K562 (cell line): ENCODE measurements around the gene MEGF10. TPM values are rescaled to one million over a fixed set of nuclear protein-coding genes. Genes with fewer than 3 reads are reported as not detected.

ENCODE experiments used
- ATAC-seq: fragments of 200-7000 bp; cut with Tn5 transposase; 3 replicates; pipeline ENCODE4 v1.9.1; 2020; ENCODE audit warnings: moderate library complexity
- BruUV-seq: library from RNA; stranded (reverse); fragments of 400-500 nt; replicated peaks from 2 replicates; lab custom pipeline; 2021; lab: Mats Ljungman, UMichigan
- CTCF ChIA-PET: fragments of 300-600 bp; formaldehyde crosslinking; extraction: SDS; loops from one replicate; lab custom pipeline; 2021; ENCODE audit warnings: low intra/inter-chr PET ratio; lab: Yijun Ruan, JAX
- POLR2A ChIA-PET: fragments of 300-600, 350-650 bp; sonication (Branson Sonifier 250); formaldehyde crosslinking; extraction: SDS; loops from one replicate; lab custom pipeline; 2021; ENCODE audit warnings: antibody characterized with exemption, inconsistent platforms; lab: Yijun Ruan, JAX
- DNase-seq, 4 experiments: peaks; one replicate each; pipeline versions ENCODE4 v3.0.0 to v3.0.0-alpha.2; 2011 to 2018; ENCODE audit warnings: low spot score in 3 of 4, mixed read lengths in 3 of 4; ENCODE audit errors: extremely low read depth in 1 of 4
- FAIRE-seq: peaks from 2 replicates; lab custom pipeline; 2011; peaks lifted over from hg19 to GRCh38; lab: Jason Lieb, UNC
- H2AFZ ChIP-seq: 2 replicates; pipeline ENCODE4 v1.6.0; 2011; ENCODE audit warnings: low read depth, low read length, control low read depth, inconsistent platforms
- H3K27ac ChIP-seq: fragments of 200-600 bp; 3 replicates; pipeline ENCODE4 v1.8.0; 2011; ENCODE audit warnings: low read depth, mild to moderate bottlenecking, control low read depth, inconsistent platforms, low read length, moderate library complexity, mixed read lengths; ENCODE audit errors: extremely low read depth
- H3K27me3 ChIP-seq, 2 experiments: fragments of 300-600 bp in 1 of 2; 2 replicates in 1 of 2; 3 replicates in 1 of 2; pipeline versions ENCODE4 v1.6.0 to v1.8.0; 2011; ENCODE audit warnings: inconsistent platforms in 2 of 2, low read length in 2 of 2, mild to moderate bottlenecking in 1 of 2, mixed read lengths in 1 of 2, moderate library complexity in 1 of 2; ENCODE audit not compliant: control insufficient read depth in 2 of 2, insufficient read depth in 2 of 2
- H3K36me3 ChIP-seq: fragments of 300-600 bp; 3 replicates; pipeline ENCODE4 v1.8.0; 2011; ENCODE audit warnings: mild to moderate bottlenecking, low read length, inconsistent platforms; ENCODE audit not compliant: control insufficient read depth, insufficient read depth
- H3K4me1 ChIP-seq, 2 experiments: fragments of 200-600 bp in 1 of 2; replicated peaks in 1 of 2; 2 replicates in 1 of 2; 3 replicates in 1 of 2; pipeline versions ENCODE4 v1.5.1 to v1.8.0; 2011; ENCODE audit warnings: inconsistent platforms in 2 of 2, low read length in 2 of 2, mild to moderate bottlenecking in 1 of 2, mixed read lengths in 1 of 2, moderate library complexity in 1 of 2; ENCODE audit not compliant: control insufficient read depth in 2 of 2, insufficient read depth in 2 of 2
- H3K4me2 ChIP-seq: 2 replicates; pipeline ENCODE4 v1.6.1; 2011; ENCODE audit warnings: low read length, control low read depth, inconsistent platforms, mixed read lengths; ENCODE audit not compliant: insufficient read depth
- H3K4me3 ChIP-seq: fragments of 200-600 bp; sonication (generic), shearing (Covaris generic); 2 replicates; pipeline ENCODE4 v1.5.1; 2016; ENCODE audit warnings: control low read depth, inconsistent platforms
- H3K79me2 ChIP-seq: fragments of 200-600 bp; 3 replicates; pipeline ENCODE4 v1.8.0; 2011; ENCODE audit warnings: low read length, inconsistent platforms; ENCODE audit not compliant: control insufficient read depth, insufficient read depth
- H3K9ac ChIP-seq, 2 experiments: 2 replicates each; pipeline versions ENCODE4 v1.6.0 to v1.6.1; 2011; ENCODE audit warnings: low read depth in 2 of 2, low read length in 2 of 2, control low read depth in 1 of 2, inconsistent platforms in 1 of 2, mild to moderate bottlenecking in 1 of 2, mixed read lengths in 1 of 2; ENCODE audit not compliant: insufficient read depth in 1 of 2
- H3K9me1 ChIP-seq: one replicate; pipeline ENCODE4 v1.6.0; 2011; ENCODE audit warnings: inconsistent platforms, mild to moderate bottlenecking, low read length, moderate library complexity; ENCODE audit not compliant: control insufficient read depth, insufficient read depth
- H3K9me3 ChIP-seq: replicated peaks from 2 replicates; pipeline ENCODE4 v1.5.1; 2011; ENCODE audit warnings: low read depth, low read length, inconsistent platforms; ENCODE audit not compliant: control insufficient read depth, insufficient read depth
- H4K20me1 ChIP-seq: replicated peaks from 2 replicates; pipeline ENCODE4 v1.6.1; 2011; ENCODE audit warnings: low read length, inconsistent platforms, mixed read lengths; ENCODE audit not compliant: control insufficient read depth, insufficient read depth
- MAFK ChIP-seq: IDR thresholded peaks from 2 replicates; pipeline ENCODE4 v1.6.1; 2011; ENCODE audit warnings: low read length, improper control_type of control experiment
- SLC30A9 ChIP-seq: fragments of 250-450 bp; sonication (Bioruptor Pico); IDR thresholded peaks from 2 replicates; pipeline ENCODE4 v1.8.0; 2022; ENCODE audit warnings: mild to moderate bottlenecking, moderate library complexity
- SMAD1 ChIP-seq: fragments of 150-350 bp; IDR thresholded peaks from 2 replicates; pipeline ENCODE4 v1.6.1; 2014; ENCODE audit warnings: low read length, low read depth; ENCODE audit not compliant: partially characterized antibody
- SMARCB1 ChIP-seq: IDR thresholded peaks from 2 replicates; pipeline ENCODE4 v1.6.1; 2011; ENCODE audit warnings: improper control_type of control experiment, low read depth; ENCODE audit not compliant: insufficient read length
- TAF9B ChIP-seq: fragments of 450-650 bp; IDR thresholded peaks from 2 replicates; pipeline ENCODE4 v1.6.1; 2018; ENCODE audit warnings: mild to moderate bottlenecking; ENCODE audit not compliant: partially characterized antibody
- ZBTB17 ChIP-seq: fragments of 450-650 bp; formaldehyde crosslinking; IDR thresholded peaks from 2 replicates; pipeline ENCODE4 v1.4.0; 2020; ENCODE audit warnings: mild to moderate bottlenecking
- ZNF143 ChIP-seq: sonication (generic); formaldehyde crosslinking; IDR thresholded peaks from 2 replicates; pipeline ENCODE4 v1.9.0; 2022; ENCODE audit warnings: mild to moderate bottlenecking, missing genetic modification reagents
- WGBS: fragments of 100-300 bp; shearing (Covaris generic); methylation state at CpG from one replicate; pipeline ENCODE4 v1.1.6; 2016; ENCODE audit warnings: low coverage, mixed read lengths; ENCODE audit not compliant: insufficient coverage; ENCODE audit errors: missing lambda C conversion rate; 5-methylcytosine and 5-hydroxymethylcytosine counted together
- in situ Hi-C: fragments of 300-500 bp; cut with MboI; formaldehyde crosslinking; loops from 4 replicates; pipeline ENCODE4 v1.15.0; 2018; ENCODE audit warnings: inconsistent platforms, mixed read lengths
- intact Hi-C: fragments of 100-400 bp; cut with micrococcal nuclease; formaldehyde crosslinking; loops from 2 replicates; pipeline ENCODE4 v1.14.2; 2022
- polyA plus RNA-seq, 8 experiments: library from polyadenylated mRNA; depleted of rRNA in 4 of 8; stranded (reverse) in 5 of 8; unstranded in 3 of 8; fragments of >200 nt; fragmentation: Nextera tagmentation in 2 of 8; fragmentation: Illumina TruSeq in 1 of 8; extraction: Ambion mirVana in 2 of 8; extraction: Trizol in 1 of 8; gene quantifications; 2 replicates each; pipeline versions ENCODE4 v1.2.1 to v1.2.3, GENCODE V29; 2011 to 2014; ENCODE audit warnings: inconsistent platforms in 1 of 8, missing spikeins in 1 of 8
- total RNA-seq, 7 experiments: library from RNA; depleted of rRNA in 6 of 7; stranded (reverse); fragments of >200 nt in 6 of 7; fragmentation: Illumina TruSeq in 2 of 7; extraction: Trizol in 2 of 7; gene quantifications; 2 replicates each; pipeline versions ENCODE4 v1.2.1 to v1.2.3, GENCODE V29; 2011 to 2021; ENCODE audit warnings: low replicate concordance in 1 of 7
- TF ChIP-seq, protein P1 (sequence below): fragments of 450-650 bp; IDR thresholded peaks from 2 replicates; pipeline ENCODE4 v1.6.1; 2016
- TF ChIP-seq, protein P2 (sequence below): fragments of 250-450 bp; sonication (Bioruptor Pico); IDR thresholded peaks from 2 replicates; pipeline ENCODE4 v1.8.0; 2022; ENCODE audit warnings: inconsistent platforms
- TF ChIP-seq, protein P3 (sequence below), 2 experiments: fragments of 250-450 bp in 1 of 2; fragments of 450-650 bp in 1 of 2; sonication (Bioruptor Pico) in 1 of 2; IDR thresholded peaks; 2 replicates each; pipeline versions ENCODE4 v1.6.1 to v1.8.0; 2016 to 2021; ENCODE audit warnings: mild to moderate bottlenecking in 2 of 2, moderate library complexity in 2 of 2, missing compliant biosample characterization in 1 of 2, missing genetic modification characterization in 1 of 2
- TF ChIP-seq, protein P4 (sequence below): fragments of 250-450 bp; sonication (Bioruptor Pico); IDR thresholded peaks from 2 replicates; pipeline ENCODE4 v1.5.0; 2020; ENCODE audit warnings: mild to moderate bottlenecking, borderline replicate concordance

MEGF10 gene
- total and polyA plus RNA-seq, 9 of the 15 experiments (the other 6 are each of a cell fraction or from before 2014, with no cell fraction given) = 0.07 TPM; not detected in 8

DNA sequence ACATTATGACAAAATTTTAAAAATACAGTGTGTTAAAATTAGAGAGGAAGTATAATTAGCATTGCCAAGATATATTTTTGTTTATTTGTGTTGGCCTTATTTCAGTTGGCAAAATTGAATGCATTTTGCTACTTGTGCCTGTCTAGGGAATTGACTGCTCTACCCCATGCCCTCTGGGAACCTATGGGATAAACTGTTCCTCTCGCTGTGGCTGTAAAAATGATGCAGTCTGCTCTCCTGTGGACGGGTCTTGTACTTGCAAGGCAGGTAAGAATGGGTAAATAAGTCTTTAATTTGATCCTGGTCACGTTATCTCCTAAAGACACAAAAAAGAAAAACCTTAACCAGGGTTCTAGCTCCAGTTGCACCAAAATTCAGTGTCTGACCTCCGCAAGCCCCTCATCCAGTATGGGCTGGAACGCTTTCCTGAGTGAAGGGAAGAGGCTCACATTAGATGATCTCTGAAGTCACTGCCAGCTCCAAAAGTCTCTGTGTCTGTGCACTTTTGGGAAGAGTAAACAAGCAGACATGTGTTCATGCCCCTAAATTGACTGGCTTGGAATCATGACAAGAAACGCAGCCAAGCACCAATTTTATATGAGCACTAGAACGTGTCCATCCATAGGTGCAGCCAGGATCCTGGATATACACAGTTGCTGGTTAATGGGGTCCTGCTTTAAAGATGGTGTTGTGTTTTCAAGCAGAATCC lies 128.5 kb downstream of the MEGF10 start:
- intact Hi-C loops = no loop called here
- H2AFZ ChIP-seq = no peak overlapping the region
- DNase-seq (no peak), FAIRE-seq (no peak), ATAC-seq (no peak)
- H3K4me1 ChIP-seq = no peaks in the 10 kb centered on the region
- in situ Hi-C loops = no loop called here
- H3K9me1 ChIP-seq = no peaks in the 10 kb centered on the region
- no peaks in the 10 kb centered on the region for H3K9me3 ChIP-seq
- CTCF ChIA-PET = interaction anchor here (0.5 kb wide), 1 partner anchor 128 kb away, joined by 3 read pairs; the partner anchor contains the start of gene MEGF10
- H3K9ac ChIP-seq = no peak overlapping the region
- TF ChIP-seq TAF9B = no peak
- TF ChIP-seq ZNF143 = no peak
- TF ChIP-seq SLC30A9 (CRISPR knock-in tag) = no peak
- no peak for TF ChIP-seq ZBTB17 (CRISPR knock-in tag)
- TF ChIP-seq, protein P1, sequence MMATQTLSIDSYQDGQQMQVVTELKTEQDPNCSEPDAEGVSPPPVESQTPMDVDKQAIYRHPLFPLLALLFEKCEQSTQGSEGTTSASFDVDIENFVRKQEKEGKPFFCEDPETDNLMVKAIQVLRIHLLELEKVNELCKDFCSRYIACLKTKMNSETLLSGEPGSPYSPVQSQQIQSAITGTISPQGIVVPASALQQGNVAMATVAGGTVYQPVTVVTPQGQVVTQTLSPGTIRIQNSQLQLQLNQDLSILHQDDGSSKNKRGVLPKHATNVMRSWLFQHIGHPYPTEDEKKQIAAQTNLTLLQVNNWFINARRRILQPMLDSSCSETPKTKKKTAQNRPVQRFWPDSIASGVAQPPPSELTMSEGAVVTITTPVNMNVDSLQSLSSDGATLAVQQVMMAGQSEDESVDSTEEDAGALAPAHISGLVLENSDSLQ = no peak
- TF ChIP-seq, protein P2, sequence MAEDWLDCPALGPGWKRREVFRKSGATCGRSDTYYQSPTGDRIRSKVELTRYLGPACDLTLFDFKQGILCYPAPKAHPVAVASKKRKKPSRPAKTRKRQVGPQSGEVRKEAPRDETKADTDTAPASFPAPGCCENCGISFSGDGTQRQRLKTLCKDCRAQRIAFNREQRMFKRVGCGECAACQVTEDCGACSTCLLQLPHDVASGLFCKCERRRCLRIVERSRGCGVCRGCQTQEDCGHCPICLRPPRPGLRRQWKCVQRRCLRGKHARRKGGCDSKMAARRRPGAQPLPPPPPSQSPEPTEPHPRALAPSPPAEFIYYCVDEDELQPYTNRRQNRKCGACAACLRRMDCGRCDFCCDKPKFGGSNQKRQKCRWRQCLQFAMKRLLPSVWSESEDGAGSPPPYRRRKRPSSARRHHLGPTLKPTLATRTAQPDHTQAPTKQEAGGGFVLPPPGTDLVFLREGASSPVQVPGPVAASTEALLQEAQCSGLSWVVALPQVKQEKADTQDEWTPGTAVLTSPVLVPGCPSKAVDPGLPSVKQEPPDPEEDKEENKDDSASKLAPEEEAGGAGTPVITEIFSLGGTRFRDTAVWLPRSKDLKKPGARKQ (CRISPR knock-in tag) = no peak
- TF ChIP-seq, protein P3, sequence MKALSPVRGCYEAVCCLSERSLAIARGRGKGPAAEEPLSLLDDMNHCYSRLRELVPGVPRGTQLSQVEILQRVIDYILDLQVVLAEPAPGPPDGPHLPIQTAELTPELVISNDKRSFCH (CRISPR knock-in tag; IDR thresholded peaks at IDR 0.05) = no peak
- TF ChIP-seq, protein P3 (tag; IDR thresholded peaks at IDR 0.05) = no peak
- no peak for TF ChIP-seq SMAD1
- TF ChIP-seq, protein P4, sequence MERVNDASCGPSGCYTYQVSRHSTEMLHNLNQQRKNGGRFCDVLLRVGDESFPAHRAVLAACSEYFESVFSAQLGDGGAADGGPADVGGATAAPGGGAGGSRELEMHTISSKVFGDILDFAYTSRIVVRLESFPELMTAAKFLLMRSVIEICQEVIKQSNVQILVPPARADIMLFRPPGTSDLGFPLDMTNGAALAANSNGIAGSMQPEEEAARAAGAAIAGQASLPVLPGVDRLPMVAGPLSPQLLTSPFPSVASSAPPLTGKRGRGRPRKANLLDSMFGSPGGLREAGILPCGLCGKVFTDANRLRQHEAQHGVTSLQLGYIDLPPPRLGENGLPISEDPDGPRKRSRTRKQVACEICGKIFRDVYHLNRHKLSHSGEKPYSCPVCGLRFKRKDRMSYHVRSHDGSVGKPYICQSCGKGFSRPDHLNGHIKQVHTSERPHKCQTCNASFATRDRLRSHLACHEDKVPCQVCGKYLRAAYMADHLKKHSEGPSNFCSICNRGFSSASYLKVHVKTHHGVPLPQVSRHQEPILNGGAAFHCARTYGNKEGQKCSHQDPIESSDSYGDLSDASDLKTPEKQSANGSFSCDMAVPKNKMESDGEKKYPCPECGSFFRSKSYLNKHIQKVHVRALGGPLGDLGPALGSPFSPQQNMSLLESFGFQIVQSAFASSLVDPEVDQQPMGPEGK (CRISPR knock-in tag) = no peak
- TF ChIP-seq MAFK = no peak
- TF ChIP-seq SMARCB1 = no peak
- H3K4me3 ChIP-seq = no peak overlapping the region
- H3K36me3 ChIP-seq = no peaks in the 10 kb centered on the region
- POLR2A ChIA-PET = no interaction called here
- H3K27ac ChIP-seq = no peak overlapping the region
- no TSS peak for BruUV-seq
- WGBS = 2% methylated on average over 7 of the region's 7 CpGs
- no peak overlapping the region for H3K4me2 ChIP-seq
- peaks cover 7 to 8% of the 10 kb centered on the region in 2 experiments; a peak in 4 of 5 replicates for H3K27me3 ChIP-seq
- no peaks in the 10 kb centered on the region for H3K79me2 ChIP-seq
- H4K20me1 ChIP-seq = no peaks in the 10 kb centered on the region
